Measurements from ENCODE around the gene ZNF423. TPM values are rescaled to one million over a fixed set of nuclear protein-coding genes. Genes with fewer than 3 reads are reported as not detected.

The ZNF423 gene
- total and polyA plus RNA-seq, 5 donors, result 5.5 to 22.2 (median 14.4) TPM

DNA sequence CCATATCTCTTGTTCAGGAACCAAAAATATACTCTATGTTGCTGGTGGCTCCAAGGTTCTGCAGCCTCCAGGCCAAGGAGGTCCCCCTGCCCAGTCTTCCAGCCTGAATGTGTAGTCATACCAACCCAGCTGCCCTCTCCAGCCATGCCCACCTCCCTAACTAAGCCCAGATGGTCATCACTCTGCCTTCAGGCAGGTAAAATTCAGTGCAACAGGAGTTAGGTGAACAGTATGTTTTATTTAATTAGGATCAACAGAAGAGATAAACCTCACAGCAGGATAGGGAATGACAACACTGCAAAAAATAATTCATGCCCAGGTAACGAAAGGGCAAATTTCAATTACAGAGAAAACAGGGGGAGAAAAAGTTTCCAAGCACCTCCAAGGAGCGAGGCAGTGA, 9.1 kb downstream of the ZNF423 start:
- no peak overlapping the region for H3K27ac ChIP-seq (ENCODE audit: low read length)
- no peaks in the 10 kb centered on the region for H3K27me3 ChIP-seq (ENCODE audit: control insufficient read depth, insufficient read depth)
- DNase-seq (no peak), ATAC-seq (no peak)
- H3K4me1 ChIP-seq (ENCODE audit: control insufficient read depth, insufficient read depth, low read length), result no peaks in the 10 kb centered on the region
- intact Hi-C loops (cut with DNase I), result no loop called here
- whole genome bisulfite sequencing, result 93% methylated on average over 2 of the region's 2 CpGs
- no peak overlapping the region for H3K4me3 ChIP-seq (ENCODE audit: low read length)
- no peaks in the 10 kb centered on the region for H3K9me3 ChIP-seq (ENCODE audit: control insufficient read depth, low read length)

DNA sequence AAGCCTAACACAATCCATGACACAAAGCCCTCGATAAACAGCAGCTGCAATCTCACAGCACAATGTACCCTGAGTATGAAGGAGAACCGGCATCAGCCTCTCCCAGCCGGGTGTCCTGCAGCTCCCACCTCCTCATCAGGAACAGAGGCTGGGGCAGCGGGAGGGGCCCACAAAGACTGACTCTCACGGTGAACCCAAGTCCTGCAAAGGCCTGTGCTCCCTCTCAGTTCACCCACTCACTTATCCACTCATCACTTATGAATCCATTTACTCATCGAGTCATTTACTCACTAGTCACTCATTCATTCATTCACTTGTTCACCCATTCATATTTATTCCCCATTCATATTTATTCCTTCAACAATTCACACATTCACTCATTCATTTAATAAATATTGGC, 11.6 kb downstream of the ZNF423 start:
- ATAC-seq (no peak), DNase-seq (no peak)
- peaks cover 2% of the 10 kb centered on the region for H3K4me1 ChIP-seq (ENCODE audit: control insufficient read depth, insufficient read depth, low read length)
- H3K4me3 ChIP-seq (ENCODE audit: low read length), result no peak overlapping the region
- H3K9me3 ChIP-seq (ENCODE audit: control insufficient read depth, low read length), result no peaks in the 10 kb centered on the region
- WGBS, result 78% methylated on average over 6 of the region's 6 CpGs
- H3K27ac ChIP-seq (ENCODE audit: low read length), result no peak overlapping the region
- intact Hi-C loops (cut with DNase I), result no loop called here
- H3K27me3 ChIP-seq (ENCODE audit: control insufficient read depth, insufficient read depth), result no peaks in the 10 kb centered on the region

DNA sequence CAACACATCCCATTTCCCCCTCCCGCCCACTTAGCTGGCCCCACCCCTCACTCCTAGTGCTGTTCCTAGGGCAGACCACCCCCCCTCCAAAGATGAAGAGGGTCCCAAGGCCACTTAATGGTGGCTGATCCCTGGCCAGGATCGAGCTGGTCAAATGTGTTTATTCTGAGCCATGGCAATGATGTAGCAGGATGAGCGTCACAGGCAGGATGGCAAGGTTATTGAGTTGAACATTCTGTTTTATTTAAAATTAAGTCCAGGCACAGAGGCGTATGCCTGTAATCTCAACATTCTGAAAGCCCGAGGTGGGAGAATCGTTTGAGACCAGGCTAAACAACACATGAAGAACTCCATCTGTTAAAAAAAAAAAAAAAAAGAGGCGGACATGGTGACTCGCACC, 12.2 kb downstream of the ZNF423 start:
- Histone ChIP-seq H3K27ac (ENCODE audit: low read length) (no peak overlapping the region), H3K4me1 (ENCODE audit: control insufficient read depth, insufficient read depth, low read length) (peaks cover 2% of the 10 kb centered on the region), H3K27me3 (ENCODE audit: control insufficient read depth, insufficient read depth) (no peaks in the 10 kb centered on the region), H3K4me3 (ENCODE audit: low read length) (no peak overlapping the region), H3K9me3 (ENCODE audit: control insufficient read depth, low read length) (no peaks in the 10 kb centered on the region)
- intact Hi-C loops (cut with DNase I), result no loop called here
- DNase-seq (no peak), ATAC-seq (no peak)
- WGBS, result 74% methylated on average over 8 of the region's 8 CpGs

DNA sequence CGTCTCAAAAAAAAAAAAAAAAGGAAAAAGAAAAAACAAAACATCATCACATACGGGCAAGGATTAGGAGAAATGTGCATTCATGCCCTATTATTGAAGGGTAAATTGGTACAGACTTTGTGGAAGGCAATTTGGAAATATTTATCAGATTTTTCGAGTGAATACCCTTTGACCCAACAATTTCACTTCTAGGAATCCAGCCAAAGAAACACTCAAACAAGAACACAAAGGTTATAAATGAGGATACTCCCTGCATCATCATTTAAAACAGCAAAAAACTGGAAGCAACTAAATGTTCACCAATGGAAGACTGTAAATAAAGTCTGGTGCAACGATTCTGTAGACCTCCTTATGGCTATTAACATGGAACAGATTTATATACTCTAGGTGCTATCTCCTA, 12.9 kb downstream of the ZNF423 start:
- no peak overlapping the region for H3K27ac ChIP-seq (ENCODE audit: low read length)
- intact Hi-C loops (cut with DNase I), result no loop called here
- H3K27me3 ChIP-seq (ENCODE audit: control insufficient read depth, insufficient read depth), result no peaks in the 10 kb centered on the region
- peaks cover 6% of the 10 kb centered on the region for H3K4me1 ChIP-seq (ENCODE audit: control insufficient read depth, insufficient read depth, low read length)
- no peak for ATAC-seq
- H3K4me3 ChIP-seq (ENCODE audit: low read length), result no peak overlapping the region
- no peaks in the 10 kb centered on the region for H3K9me3 ChIP-seq (ENCODE audit: control insufficient read depth, low read length)
- 45% methylated on average over 4 of the region's 4 CpGs for WGBS
- no peak for DNase-seq

DNA sequence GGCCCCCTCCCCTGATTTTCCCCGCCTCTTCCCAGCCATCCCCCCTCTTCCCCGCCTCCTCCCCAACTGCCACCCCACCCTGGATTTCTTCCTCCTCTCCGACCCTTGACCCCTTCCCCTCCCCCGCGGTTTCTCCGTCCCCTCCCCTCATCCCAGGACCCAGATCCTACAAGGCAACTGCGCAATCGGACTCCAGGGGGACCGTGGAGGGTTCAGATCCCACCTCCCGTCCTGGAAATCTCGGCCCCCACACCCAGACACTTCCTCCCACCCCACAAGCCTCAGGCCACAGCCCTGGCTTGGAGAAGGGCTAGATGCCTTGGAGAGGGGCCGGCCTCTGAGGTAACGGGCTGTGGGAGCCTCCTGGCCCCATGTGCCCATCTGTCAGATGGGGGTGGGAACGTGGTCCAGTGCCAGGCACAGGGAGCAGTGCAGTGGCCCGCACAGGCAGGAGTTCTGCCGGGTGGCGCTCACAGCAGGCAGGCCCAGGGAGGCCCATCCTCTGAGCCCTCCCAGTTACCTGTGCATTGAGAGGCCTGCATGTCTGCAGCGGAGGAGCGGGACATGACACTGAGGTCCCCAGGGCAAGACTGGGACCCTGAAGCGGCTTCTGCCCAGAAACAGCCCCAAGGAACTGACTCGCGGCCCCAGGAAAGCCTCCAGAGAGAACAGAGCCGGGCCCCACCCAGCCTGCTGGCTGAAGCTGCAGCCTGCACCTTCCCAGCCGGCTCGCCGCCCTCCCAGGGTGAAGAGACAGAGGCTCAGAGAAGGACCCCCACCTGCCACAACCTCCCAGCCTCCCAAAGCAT, 16.7 kb downstream of the ZNF423 start:
- intact Hi-C loops (cut with DNase I), result loop anchor here in 1 of 4 donors (10.0 kb wide), 1 partner anchor 84 kb away; no protein-coding TSS in a partner anchor
- peak in 1 of 2 donors; percentile 7 for ATAC-seq
- no peak overlapping the region for H3K27ac ChIP-seq (ENCODE audit: low read length)
- peak; percentile 53 to 80 (median 79) for DNase-seq
- H3K4me3 ChIP-seq (ENCODE audit: low read length), result peak overlapping the region; percentile 34
- no peaks in the 10 kb centered on the region for H3K27me3 ChIP-seq (ENCODE audit: control insufficient read depth, insufficient read depth)
- peaks cover 25% of the 10 kb centered on the region for H3K4me1 ChIP-seq (ENCODE audit: control insufficient read depth, insufficient read depth, low read length)
- WGBS, result 52% methylated on average over 26 of the region's 26 CpGs
- no peaks in the 10 kb centered on the region for H3K9me3 ChIP-seq (ENCODE audit: control insufficient read depth, low read length)

DNA sequence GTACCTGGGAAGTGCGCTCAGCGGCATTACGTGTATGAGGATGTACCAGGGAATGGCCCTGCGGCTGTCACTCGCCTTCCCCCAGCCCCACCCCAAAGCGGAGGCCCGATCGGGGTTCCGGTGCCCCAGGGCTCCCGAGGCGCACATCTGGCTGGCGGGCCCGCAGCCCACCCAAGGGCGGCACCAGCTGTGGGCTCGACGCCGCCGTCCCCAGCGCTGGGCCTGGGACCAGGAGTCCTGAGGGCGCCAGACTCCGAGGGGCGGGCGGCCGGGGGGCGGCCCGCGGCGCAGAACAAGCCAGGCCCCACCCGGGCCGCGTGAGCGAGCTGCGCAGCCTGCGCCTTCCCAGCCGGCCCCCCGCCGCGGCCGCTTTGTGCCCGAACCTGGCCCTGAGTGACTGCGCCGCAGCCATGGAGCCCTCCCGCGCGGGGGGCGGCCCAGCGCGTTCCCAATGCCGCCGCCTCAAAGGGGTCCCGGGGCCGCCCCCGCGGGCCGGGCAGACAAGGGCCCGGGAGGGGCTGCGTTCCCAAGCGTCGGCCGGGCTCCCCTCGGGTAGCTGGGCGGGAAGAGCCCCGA, 17.4 kb downstream of the ZNF423 start:
- peak; percentile 42 to 78 (median 76) for DNase-seq
- Histone ChIP-seq H3K4me1 (ENCODE audit: control insufficient read depth, insufficient read depth, low read length) (peaks cover 28% of the 10 kb centered on the region), H3K4me3 (ENCODE audit: low read length) (peak overlapping the region; percentile 34), H3K27ac (ENCODE audit: low read length) (peak overlapping the region; percentile 53), H3K27me3 (ENCODE audit: control insufficient read depth, insufficient read depth) (no peaks in the 10 kb centered on the region), H3K9me3 (ENCODE audit: control insufficient read depth, low read length) (no peaks in the 10 kb centered on the region)
- intact Hi-C loops (cut with DNase I), result loop anchor here in 1 of 4 donors (10.0 kb wide), 1 partner anchor 84 kb away; no protein-coding TSS in a partner anchor
- WGBS, result 12% methylated on average over 63 of the region's 63 CpGs
- ATAC-seq, result peak; percentile 6 to 12

DNA sequence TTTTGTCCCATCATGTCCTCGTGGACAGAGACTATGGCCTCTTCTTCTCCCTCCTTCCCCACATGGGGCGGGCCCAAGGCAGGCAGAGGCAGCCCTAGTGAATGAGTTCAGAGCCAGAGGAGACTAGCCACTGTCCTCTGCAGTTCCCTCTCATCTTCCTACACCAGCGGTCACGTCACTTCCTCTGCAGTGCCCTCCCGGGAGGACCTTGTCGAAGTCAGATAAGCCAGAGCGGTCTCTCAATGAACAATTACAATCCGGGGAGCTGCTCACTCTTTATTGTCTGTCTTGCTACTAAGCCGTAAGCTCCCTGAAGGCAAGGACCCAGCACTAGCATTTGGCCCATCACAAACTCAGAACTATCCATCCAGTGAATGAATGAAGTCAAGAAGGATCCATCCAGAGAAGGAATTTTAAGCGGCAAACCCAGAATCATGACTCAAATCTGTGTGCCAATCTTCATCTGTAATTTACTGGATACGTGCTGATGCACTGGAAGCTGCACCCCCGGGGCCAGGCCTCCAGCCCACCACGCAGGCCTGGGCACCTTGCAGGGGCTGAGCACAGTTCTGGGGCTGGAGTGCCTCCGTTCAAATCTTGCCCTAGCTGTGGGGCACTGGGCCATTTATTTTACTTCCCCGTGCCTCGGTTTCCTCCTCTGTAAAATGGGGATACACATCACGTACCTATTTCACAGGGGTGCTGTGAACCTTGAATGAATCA, 18.1 kb downstream of the ZNF423 start:
- peak; percentile 10 to 46 for ATAC-seq

DNA sequence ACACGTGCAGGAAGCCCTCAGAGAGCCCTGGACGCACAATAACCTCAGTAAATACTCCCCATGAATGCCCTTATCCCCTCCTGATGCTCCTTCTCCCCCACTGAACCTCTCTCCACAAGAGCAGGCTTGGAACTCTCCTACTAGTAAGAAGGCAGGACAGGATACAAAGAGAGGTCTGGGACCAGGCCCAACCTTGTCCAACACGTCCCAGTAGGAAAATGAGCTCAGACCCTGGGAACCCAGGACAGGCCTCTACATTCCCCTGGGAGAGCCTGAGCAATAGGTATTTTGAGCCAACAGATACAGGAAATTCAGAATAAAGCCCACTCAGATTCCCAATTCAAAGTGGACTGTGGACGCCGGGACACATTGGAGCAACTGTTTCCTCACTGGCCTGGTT, 19.2 kb downstream of the ZNF423 start:
- DNase-seq, result no peak
- Histone ChIP-seq H3K27ac (ENCODE audit: low read length) (peak overlapping the region; percentile 43), H3K4me1 (ENCODE audit: control insufficient read depth, insufficient read depth, low read length) (peaks cover 36% of the 10 kb centered on the region), H3K9me3 (ENCODE audit: control insufficient read depth, low read length) (no peaks in the 10 kb centered on the region), H3K27me3 (ENCODE audit: control insufficient read depth, insufficient read depth) (no peaks in the 10 kb centered on the region), H3K4me3 (ENCODE audit: low read length) (no peak overlapping the region)
- intact Hi-C loops (cut with DNase I), result loop anchor here in 1 of 4 donors (10.0 kb wide), 1 partner anchor 82 kb away; no protein-coding TSS in a partner anchor
- whole genome bisulfite sequencing, result 53% methylated on average over 5 of the region's 5 CpGs
- ATAC-seq, result no peak

More for the DNA sequence above, 18.1 kb downstream of the ZNF423 start:
- Histone ChIP-seq H3K27ac (ENCODE audit: low read length) (peak overlapping the region; percentile 53), H3K9me3 (ENCODE audit: control insufficient read depth, low read length) (no peaks in the 10 kb centered on the region), H3K27me3 (ENCODE audit: control insufficient read depth, insufficient read depth) (no peaks in the 10 kb centered on the region), H3K4me1 (ENCODE audit: control insufficient read depth, insufficient read depth, low read length) (peaks cover 29% of the 10 kb centered on the region), H3K4me3 (ENCODE audit: low read length) (no peak overlapping the region)
- WGBS, result 56% methylated on average over 17 of the region's 17 CpGs
- DNase-seq, result peak; percentile 64 to 77 (median 75)
- intact Hi-C loops (cut with DNase I), result loop anchor here in 1 of 4 donors (10.0 kb wide), 1 partner anchor 83 kb away; no protein-coding TSS in a partner anchor

DNA sequence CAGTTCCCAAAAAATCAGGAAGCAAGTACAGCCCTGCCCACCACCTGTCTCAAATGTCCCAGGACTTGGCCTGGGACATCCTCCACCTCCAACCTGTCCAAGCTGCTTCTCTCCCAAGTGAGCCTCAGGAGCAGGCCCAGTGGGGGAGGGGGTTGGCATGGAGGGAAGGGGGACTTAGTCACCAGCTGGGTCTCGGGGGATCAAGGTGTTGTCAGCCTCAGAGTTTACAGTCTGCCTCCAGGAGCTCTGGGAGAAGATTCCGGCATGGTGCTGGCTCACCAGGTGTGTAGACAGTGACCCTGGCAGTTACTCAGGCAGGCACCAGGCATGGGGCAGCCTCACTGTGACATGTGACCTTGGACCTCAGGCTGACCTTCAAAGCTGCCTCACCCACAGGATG, 19.7 kb downstream of the ZNF423 start:
- Histone ChIP-seq H3K9me3 (ENCODE audit: control insufficient read depth, low read length) (no peaks in the 10 kb centered on the region), H3K4me3 (ENCODE audit: low read length) (no peak overlapping the region), H3K27me3 (ENCODE audit: control insufficient read depth, insufficient read depth) (no peaks in the 10 kb centered on the region), H3K4me1 (ENCODE audit: control insufficient read depth, insufficient read depth, low read length) (peaks cover 36% of the 10 kb centered on the region), H3K27ac (ENCODE audit: low read length) (peak overlapping the region; percentile 43)
- 93% methylated on average over 2 of the region's 2 CpGs for WGBS
- no peak for DNase-seq
- intact Hi-C loops (cut with DNase I), result loop anchor here in 1 of 4 donors (10.0 kb wide), 1 partner anchor 81 kb away; no protein-coding TSS in a partner anchor
- no peak for ATAC-seq

DNA sequence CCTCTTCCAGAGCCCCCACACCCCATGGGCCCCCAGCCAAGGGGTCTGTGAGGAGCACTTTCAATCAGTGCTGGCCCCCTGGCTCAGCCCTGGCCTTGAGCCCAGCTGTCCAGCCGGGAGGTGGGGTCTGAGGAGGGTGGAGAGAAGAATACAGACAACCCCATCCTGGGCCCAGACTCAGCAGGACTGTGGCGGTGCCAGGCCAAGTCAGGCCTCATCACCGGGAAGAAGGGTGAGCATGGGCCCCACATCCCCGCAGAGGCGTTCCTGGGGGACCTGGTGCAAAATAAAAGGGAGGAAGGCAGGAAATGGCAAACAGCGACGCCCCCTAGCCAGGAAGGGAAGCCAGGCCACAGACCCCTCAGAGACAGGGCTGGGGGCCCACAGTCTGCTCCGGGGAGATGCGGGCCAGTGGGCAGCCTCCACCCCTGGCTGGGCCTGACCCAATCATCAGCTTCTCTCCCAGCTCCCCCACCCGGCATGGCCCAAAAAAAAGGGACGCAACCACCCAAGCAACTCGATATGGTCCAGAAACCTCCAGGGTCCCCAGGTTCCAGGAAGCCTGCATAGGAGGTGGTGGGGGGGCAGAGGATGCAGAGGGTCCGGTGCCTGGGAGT, 20.6 kb downstream of the ZNF423 start:
- no peaks in the 10 kb centered on the region for H3K9me3 ChIP-seq (ENCODE audit: control insufficient read depth, low read length)
- no peaks in the 10 kb centered on the region for H3K27me3 ChIP-seq (ENCODE audit: control insufficient read depth, insufficient read depth)
- no peak overlapping the region for H3K4me3 ChIP-seq (ENCODE audit: low read length)
- ATAC-seq (peak in 1 of 2 donors; percentile 4), DNase-seq (peak; percentile 39 to 85 (median 79))
- WGBS, result 43% methylated on average over 13 of the region's 13 CpGs
- peaks cover 36% of the 10 kb centered on the region for H3K4me1 ChIP-seq (ENCODE audit: control insufficient read depth, insufficient read depth, low read length)
- intact Hi-C loops (cut with DNase I), result loop anchor here in 1 of 4 donors (10.0 kb wide), 1 partner anchor 80 kb away; no protein-coding TSS in a partner anchor
- H3K27ac ChIP-seq (ENCODE audit: low read length), result peak overlapping the region; percentile 61

Data from right cardiac atrium (tissue), 5 donors.